ENCODE data around the gene PTGER1.

The PTGER1 gene

GRCh38 chr19:14450168-14450874 lies 24.8 kb downstream of the PTGER1 start:
- H3K4me2 ChIP-seq (ENCODE audit: low read length) = no peak overlapping the region
- no peaks in the 10 kb centered on the region for H4K20me1 ChIP-seq (ENCODE audit: insufficient read depth, low read length)
- no peak overlapping the region for H3K27ac ChIP-seq (ENCODE audit: low read length)
- no peak overlapping the region for H2AFZ ChIP-seq (ENCODE audit: low read depth, low read length)
- H3K36me3 ChIP-seq (replicated peaks; ENCODE audit: low read depth, low read length) = peaks cover 53% of the 10 kb centered on the region
- no peaks in the 10 kb centered on the region for H3K27me3 ChIP-seq (ENCODE audit: low read depth, low read length)
- no peaks in the 10 kb centered on the region for H3K79me2 ChIP-seq (ENCODE audit: low read length)
- H3K4me3 ChIP-seq (ENCODE audit: low read length) = no peak overlapping the region
- no peaks in the 10 kb centered on the region for H3K9me3 ChIP-seq (ENCODE audit: insufficient read depth, low read length)
- no peaks in the 10 kb centered on the region for H3K4me1 ChIP-seq (ENCODE audit: low read length)
- TF ChIP-seq EZH2phosphoT487 (IDR thresholded peaks at IDR 0.05; ENCODE audit: low read depth) = no peak
- no peak for TF ChIP-seq CTCF (IDR thresholded peaks at IDR 0.05; ENCODE audit: low read depth, low read length)
- H3K9ac ChIP-seq (ENCODE audit: low read length) = no peak overlapping the region

- TF ChIP-seq CTCF (IDR thresholded peaks at IDR 0.05; ENCODE audit: low read depth, low read length) (no peak), EZH2phosphoT487 (IDR thresholded peaks at IDR 0.05; ENCODE audit: low read depth) (no peak)
- Histone ChIP-seq H3K27me3 (ENCODE audit: low read depth, low read length) (no peaks in the 10 kb centered on the region), H4K20me1 (ENCODE audit: insufficient read depth, low read length) (no peaks in the 10 kb centered on the region), H3K9ac (ENCODE audit: low read length) (no peak overlapping the region), H3K4me1 (ENCODE audit: low read length) (no peaks in the 10 kb centered on the region), H3K27ac (ENCODE audit: low read length) (no peak overlapping the region), H3K36me3 (replicated peaks; ENCODE audit: low read depth, low read length) (peaks cover 50% of the 10 kb centered on the region), H3K4me2 (ENCODE audit: low read length) (no peak overlapping the region), H3K9me3 (ENCODE audit: insufficient read depth, low read length) (no peaks in the 10 kb centered on the region), H2AFZ (ENCODE audit: low read depth, low read length) (no peak overlapping the region), H3K79me2 (ENCODE audit: low read length) (no peaks in the 10 kb centered on the region), H3K4me3 (ENCODE audit: low read length) (no peak overlapping the region)
Measured at GRCh38 chr19:14449321-14449720, 25.8 kb downstream of the PTGER1 start.

GRCh38 chr19:14446336-14447036 lies 28.7 kb downstream of the PTGER1 start:
- H3K4me2 ChIP-seq (ENCODE audit: low read length) = no peak overlapping the region
- peaks cover 3% of the 10 kb centered on the region; the same call in 1 of the 2 replicates for H3K79me2 ChIP-seq (ENCODE audit: low read length)
- H4K20me1 ChIP-seq (ENCODE audit: insufficient read depth, low read length) = no peaks in the 10 kb centered on the region
- TF ChIP-seq CTCF (IDR thresholded peaks at IDR 0.05; ENCODE audit: low read depth, low read length) (no peak), EZH2phosphoT487 (IDR thresholded peaks at IDR 0.05; ENCODE audit: low read depth) (no peak)
- H3K4me3 ChIP-seq (ENCODE audit: low read length) = no peak overlapping the region
- no peaks in the 10 kb centered on the region for H3K4me1 ChIP-seq (ENCODE audit: low read length)
- H3K36me3 ChIP-seq (replicated peaks; ENCODE audit: low read depth, low read length) = peaks cover 65% of the 10 kb centered on the region
- H3K9ac ChIP-seq (ENCODE audit: low read length) = no peak overlapping the region
- no peak overlapping the region for H3K27ac ChIP-seq (ENCODE audit: low read length)
- H3K27me3 ChIP-seq (ENCODE audit: low read depth, low read length) = no peaks in the 10 kb centered on the region
- H2AFZ ChIP-seq (ENCODE audit: low read depth, low read length) = no peak overlapping the region
- no peaks in the 10 kb centered on the region for H3K9me3 ChIP-seq (ENCODE audit: insufficient read depth, low read length)

- TF ChIP-seq EZH2phosphoT487 (IDR thresholded peaks at IDR 0.05; ENCODE audit: low read depth) (no peak), CTCF (IDR thresholded peaks at IDR 0.05; ENCODE audit: low read depth, low read length) (no peak)
- no peak overlapping the region for H2AFZ ChIP-seq (ENCODE audit: low read depth, low read length)
Measured at GRCh38 chr19:14443632-14444216, 31.4 kb downstream of the PTGER1 start.

More at GRCh38 chr19:14443632-14444216, 31.4 kb downstream of the PTGER1 start:
- Histone ChIP-seq H3K4me3 (ENCODE audit: low read length) (no peak overlapping the region), H3K4me2 (ENCODE audit: low read length) (no peak overlapping the region), H3K27ac (ENCODE audit: low read length) (no peak overlapping the region), H3K9me3 (ENCODE audit: insufficient read depth, low read length) (no peaks in the 10 kb centered on the region), H3K9ac (ENCODE audit: low read length) (no peak overlapping the region), H3K4me1 (ENCODE audit: low read length) (peaks cover 14% of the 10 kb centered on the region), H3K79me2 (ENCODE audit: low read length) (peaks cover 29% of the 10 kb centered on the region), H3K36me3 (replicated peaks; ENCODE audit: low read depth, low read length) (peaks cover 45% of the 10 kb centered on the region), H3K27me3 (ENCODE audit: low read depth, low read length) (no peaks in the 10 kb centered on the region), H4K20me1 (ENCODE audit: insufficient read depth, low read length) (peaks cover 4% of the 10 kb centered on the region; the same call in 1 of the 2 replicates)

Measured in OCI-LY3 (cell line).